GM23338 (cell line): ENCODE data around the gene A2ML1. TPM values are rescaled to one million over a fixed set of nuclear protein-coding genes. Genes with fewer than 3 reads are reported as not detected.

Source experiments
- ATAC-seq: fragments of 200-7000 bp; cut with Tn5 transposase; 3 replicates; pipeline ENCODE4 v1.9.1; 2020
- DNase-seq: peaks from one replicate; pipeline ENCODE4 v3.0.0-alpha.2; 2015; ENCODE audit warnings: low spot score
- H2AFZ ChIP-seq: fragments of 200-600 bp; sonication (generic); 2 replicates; pipeline ENCODE4 v1.8.0; 2016; ENCODE audit warnings: antibody characterized with exemption, mild to moderate bottlenecking, moderate library complexity
- H3F3A ChIP-seq: fragments of 200-600 bp; sonication (generic); replicated peaks from 2 replicates; pipeline ENCODE4 v1.8.0; 2017; ENCODE audit warnings: antibody characterized with exemption, mixed run types, low read depth
- H3K27ac ChIP-seq: fragments of 200-600 bp; sonication (generic); 2 replicates; pipeline ENCODE4 v1.6.1; 2016; ENCODE audit warnings: low read depth
- H3K27me3 ChIP-seq: fragments of 200-600 bp; sonication (generic); 2 replicates; pipeline ENCODE4 v1.8.0; 2016; ENCODE audit warnings: mild to moderate bottlenecking, mixed run types, moderate library complexity; ENCODE audit not compliant: insufficient read depth
- H3K36me3 ChIP-seq: fragments of 200-600 bp; sonication (generic); 2 replicates; pipeline ENCODE4 v1.8.0; 2016; ENCODE audit warnings: mild to moderate bottlenecking; ENCODE audit not compliant: insufficient read depth
- H3K4me1 ChIP-seq: fragments of 200-600 bp; sonication (generic); 2 replicates; pipeline ENCODE4 v1.8.0; 2016; ENCODE audit warnings: mild to moderate bottlenecking, moderate library complexity; ENCODE audit not compliant: insufficient read depth
- H3K4me2 ChIP-seq: fragments of 200-600 bp; sonication (generic); 2 replicates; pipeline ENCODE4 v1.7.1; 2017; ENCODE audit warnings: mixed run types
- H3K4me3 ChIP-seq: fragments of 200-600 bp; sonication (generic); 2 replicates; pipeline ENCODE4 v1.6.1; 2016; ENCODE audit warnings: mixed run types
- H3K79me2 ChIP-seq: fragments of 200-600 bp; sonication (generic); replicated peaks from 2 replicates; pipeline ENCODE4 v1.8.0; 2017; ENCODE audit warnings: mild to moderate bottlenecking; ENCODE audit not compliant: insufficient read depth
- H3K9me2 ChIP-seq: fragments of 200-600 bp; sonication (generic); 2 replicates; pipeline ENCODE4 v1.8.0; 2017; ENCODE audit not compliant: insufficient read depth
- H4K20me1 ChIP-seq: fragments of 200-600 bp; sonication (generic); replicated peaks from 2 replicates; pipeline ENCODE4 v1.8.0; 2017; ENCODE audit warnings: mild to moderate bottlenecking; ENCODE audit not compliant: insufficient read depth
- H3K27ac Mint-ChIP-seq: 2 replicates; pipeline ENCODE4 v1.8.0; 2020; ENCODE audit warnings: inconsistent platforms, mild to moderate bottlenecking, moderate library complexity, mixed read lengths
- H3K27me3 Mint-ChIP-seq: 3 replicates; pipeline ENCODE4 v1.8.0; 2022; ENCODE audit warnings: low read depth, mild to moderate bottlenecking, moderate library complexity, mixed read lengths, inconsistent platforms; ENCODE audit not compliant: insufficient read depth, poor library complexity
- H3K36me3 Mint-ChIP-seq: 3 replicates; pipeline ENCODE4 v1.8.0; 2021; ENCODE audit warnings: low read depth, mild to moderate bottlenecking, inconsistent platforms, moderate library complexity, mixed read lengths
- H3K4me1 Mint-ChIP-seq: 3 replicates; pipeline ENCODE4 v1.8.0; 2020; ENCODE audit warnings: mild to moderate bottlenecking, inconsistent platforms, mixed read lengths
- H3K4me3 Mint-ChIP-seq: 3 replicates; pipeline ENCODE4 v1.8.0; 2021; ENCODE audit warnings: moderate library complexity, mild to moderate bottlenecking, inconsistent platforms, mixed read lengths
- H3K9me3 Mint-ChIP-seq: 3 replicates; pipeline ENCODE4 v1.8.0; 2020; ENCODE audit warnings: moderate library complexity, mild to moderate bottlenecking, inconsistent platforms, mixed read lengths
- CREB1 ChIP-seq: fragments of 250-450 bp; sonication (Bioruptor Pico); IDR thresholded peaks from 2 replicates; pipeline ENCODE4 v1.5.0; 2020; ENCODE audit warnings: low read depth, mild to moderate bottlenecking, moderate library complexity
- CTCF ChIP-seq, 2 experiments: fragments of 200-600 bp in 1 of 2; sonication (generic) in 1 of 2; conservative IDR thresholded peaks; 2 replicates each; pipeline versions ENCODE4 v1.5.1 to v1.6.1; 2016 to 2017; ENCODE audit warnings: antibody characterized with exemption in 2 of 2, low read depth in 2 of 2, mild to moderate bottlenecking in 2 of 2, moderate library complexity in 1 of 2
- EZH2 ChIP-seq: fragments of 200-600 bp; sonication (generic); IDR thresholded peaks from one replicate; pipeline ENCODE4 v1.8.0; 2017; ENCODE audit warnings: antibody characterized with exemption, mild to moderate bottlenecking, low read depth; ENCODE audit not compliant: unreplicated experiment
- NANOG ChIP-seq: IDR thresholded peaks from 2 replicates; pipeline ENCODE4 v1.6.1; 2016; ENCODE audit warnings: antibody characterized with exemption, borderline replicate concordance
- ZNF331 ChIP-seq: fragments of 250-450 bp; sonication (Bioruptor Pico); IDR thresholded peaks from 2 replicates; pipeline ENCODE4 v1.5.0; 2020; ENCODE audit warnings: low read depth, mild to moderate bottlenecking, moderate library complexity
- polyA plus RNA-seq: library from polyadenylated mRNA; unstranded; fragments of >200 nt; fragmentation: Nextera tagmentation; extraction: Ambion mirVana; gene quantifications from 2 replicates; pipeline ENCODE4 v1.2.1, GENCODE V29; 2016
- total RNA-seq: library from RNA; depleted of rRNA; stranded (reverse); fragments of >200 nt; shearing (Covaris generic); gene quantifications from 2 replicates; pipeline ENCODE4 v1.2.3, GENCODE V29; 2014
- TF ChIP-seq, protein P1 (sequence below): fragments of 250-450 bp; sonication (Bioruptor Pico); IDR thresholded peaks from 2 replicates; pipeline ENCODE4 v1.5.0; 2020; ENCODE audit warnings: mild to moderate bottlenecking, moderate library complexity
- TF ChIP-seq, protein P2 (sequence below): IDR thresholded peaks from 2 replicates; pipeline ENCODE4 v1.6.1; 2016; ENCODE audit warnings: antibody characterized with exemption
- TF ChIP-seq, protein P3 (sequence below): IDR thresholded peaks from one replicate; pipeline ENCODE4 v1.6.1; 2018; ENCODE audit warnings: antibody characterized with exemption; ENCODE audit not compliant: unreplicated experiment

Gene A2ML1
- total and polyA plus RNA-seq, 2 experiments from 2014 or later = 3.8 to 6.0 TPM

DNA sequence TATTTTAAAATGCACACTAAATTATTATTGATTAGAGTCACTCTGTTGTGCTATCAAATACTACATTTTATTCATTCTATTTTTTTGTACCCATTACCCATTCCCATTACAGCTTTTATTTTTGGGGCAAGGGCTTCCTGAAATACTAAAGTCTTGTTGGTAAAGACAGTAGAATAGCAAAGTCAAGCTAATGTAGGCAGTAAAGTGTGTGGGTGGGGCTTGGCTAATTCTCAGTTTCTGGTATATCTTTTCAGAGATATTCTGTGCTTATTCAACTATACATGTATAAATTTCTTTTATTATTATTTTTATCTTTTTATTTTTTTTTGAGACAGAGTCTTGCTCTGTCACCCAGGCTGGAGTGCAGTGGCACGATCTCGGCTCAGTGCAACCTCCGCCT, 69.6 kb downstream of the A2ML1 start (continued):
- TF ChIP-seq, protein P1, sequence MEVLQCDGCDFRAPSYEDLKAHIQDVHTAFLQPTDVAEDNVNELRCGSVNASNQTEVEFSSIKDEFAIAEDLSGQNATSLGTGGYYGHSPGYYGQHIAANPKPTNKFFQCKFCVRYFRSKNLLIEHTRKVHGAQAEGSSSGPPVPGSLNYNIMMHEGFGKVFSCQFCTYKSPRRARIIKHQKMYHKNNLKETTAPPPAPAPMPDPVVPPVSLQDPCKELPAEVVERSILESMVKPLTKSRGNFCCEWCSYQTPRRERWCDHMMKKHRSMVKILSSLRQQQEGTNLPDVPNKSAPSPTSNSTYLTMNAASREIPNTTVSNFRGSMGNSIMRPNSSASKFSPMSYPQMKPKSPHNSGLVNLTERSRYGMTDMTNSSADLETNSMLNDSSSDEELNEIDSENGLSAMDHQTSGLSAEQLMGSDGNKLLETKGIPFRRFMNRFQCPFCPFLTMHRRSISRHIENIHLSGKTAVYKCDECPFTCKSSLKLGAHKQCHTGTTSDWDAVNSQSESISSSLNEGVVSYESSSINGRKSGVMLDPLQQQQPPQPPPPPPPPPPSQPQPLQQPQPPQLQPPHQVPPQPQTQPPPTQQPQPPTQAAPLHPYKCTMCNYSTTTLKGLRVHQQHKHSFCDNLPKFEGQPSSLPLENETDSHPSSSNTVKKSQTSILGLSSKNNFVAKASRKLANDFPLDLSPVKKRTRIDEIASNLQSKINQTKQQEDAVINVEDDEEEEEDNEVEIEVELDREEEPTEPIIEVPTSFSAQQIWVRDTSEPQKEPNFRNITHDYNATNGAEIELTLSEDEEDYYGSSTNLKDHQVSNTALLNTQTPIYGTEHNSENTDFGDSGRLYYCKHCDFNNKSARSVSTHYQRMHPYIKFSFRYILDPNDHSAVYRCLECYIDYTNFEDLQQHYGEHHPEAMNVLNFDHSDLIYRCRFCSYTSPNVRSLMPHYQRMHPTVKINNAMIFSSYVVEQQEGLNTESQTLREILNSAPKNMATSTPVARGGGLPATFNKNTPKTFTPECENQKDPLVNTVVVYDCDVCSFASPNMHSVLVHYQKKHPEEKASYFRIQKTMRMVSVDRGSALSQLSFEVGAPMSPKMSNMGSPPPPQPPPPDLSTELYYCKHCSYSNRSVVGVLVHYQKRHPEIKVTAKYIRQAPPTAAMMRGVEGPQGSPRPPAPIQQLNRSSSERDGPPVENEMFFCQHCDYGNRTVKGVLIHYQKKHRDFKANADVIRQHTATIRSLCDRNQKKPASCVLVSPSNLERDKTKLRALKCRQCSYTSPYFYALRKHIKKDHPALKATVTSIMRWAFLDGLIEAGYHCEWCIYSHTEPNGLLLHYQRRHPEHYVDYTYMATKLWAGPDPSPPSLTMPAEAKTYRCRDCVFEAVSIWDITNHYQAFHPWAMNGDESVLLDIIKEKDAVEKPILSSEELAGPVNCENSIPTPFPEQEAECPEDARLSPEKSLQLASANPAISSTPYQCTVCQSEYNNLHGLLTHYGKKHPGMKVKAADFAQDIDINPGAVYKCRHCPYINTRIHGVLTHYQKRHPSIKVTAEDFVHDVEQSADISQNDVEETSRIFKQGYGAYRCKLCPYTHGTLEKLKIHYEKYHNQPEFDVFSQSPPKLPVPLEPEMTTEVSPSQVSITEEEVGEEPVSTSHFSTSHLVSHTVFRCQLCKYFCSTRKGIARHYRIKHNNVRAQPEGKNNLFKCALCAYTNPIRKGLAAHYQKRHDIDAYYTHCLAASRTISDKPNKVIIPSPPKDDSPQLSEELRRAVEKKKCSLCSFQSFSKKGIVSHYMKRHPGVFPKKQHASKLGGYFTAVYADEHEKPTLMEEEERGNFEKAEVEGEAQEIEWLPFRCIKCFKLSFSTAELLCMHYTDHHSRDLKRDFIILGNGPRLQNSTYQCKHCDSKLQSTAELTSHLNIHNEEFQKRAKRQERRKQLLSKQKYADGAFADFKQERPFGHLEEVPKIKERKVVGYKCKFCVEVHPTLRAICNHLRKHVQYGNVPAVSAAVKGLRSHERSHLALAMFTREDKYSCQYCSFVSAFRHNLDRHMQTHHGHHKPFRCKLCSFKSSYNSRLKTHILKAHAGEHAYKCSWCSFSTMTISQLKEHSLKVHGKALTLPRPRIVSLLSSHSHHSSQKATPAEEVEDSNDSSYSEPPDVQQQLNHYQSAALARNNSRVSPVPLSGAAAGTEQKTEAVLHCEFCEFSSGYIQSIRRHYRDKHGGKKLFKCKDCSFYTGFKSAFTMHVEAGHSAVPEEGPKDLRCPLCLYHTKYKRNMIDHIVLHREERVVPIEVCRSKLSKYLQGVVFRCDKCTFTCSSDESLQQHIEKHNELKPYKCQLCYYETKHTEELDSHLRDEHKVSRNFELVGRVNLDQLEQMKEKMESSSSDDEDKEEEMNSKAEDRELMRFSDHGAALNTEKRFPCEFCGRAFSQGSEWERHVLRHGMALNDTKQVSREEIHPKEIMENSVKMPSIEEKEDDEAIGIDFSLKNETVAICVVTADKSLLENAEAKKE (CRISPR knock-in tag) = no peak
- TF ChIP-seq CTCF (conservative IDR thresholded peaks at IDR 0.05; ENCODE audit: low read depth in 2 of 2) (no peak), CREB1 (CRISPR knock-in tag) (no peak)
- TF ChIP-seq, protein P2, sequence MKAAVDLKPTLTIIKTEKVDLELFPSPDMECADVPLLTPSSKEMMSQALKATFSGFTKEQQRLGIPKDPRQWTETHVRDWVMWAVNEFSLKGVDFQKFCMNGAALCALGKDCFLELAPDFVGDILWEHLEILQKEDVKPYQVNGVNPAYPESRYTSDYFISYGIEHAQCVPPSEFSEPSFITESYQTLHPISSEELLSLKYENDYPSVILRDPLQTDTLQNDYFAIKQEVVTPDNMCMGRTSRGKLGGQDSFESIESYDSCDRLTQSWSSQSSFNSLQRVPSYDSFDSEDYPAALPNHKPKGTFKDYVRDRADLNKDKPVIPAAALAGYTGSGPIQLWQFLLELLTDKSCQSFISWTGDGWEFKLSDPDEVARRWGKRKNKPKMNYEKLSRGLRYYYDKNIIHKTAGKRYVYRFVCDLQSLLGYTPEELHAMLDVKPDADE = no peak

- H2AFZ ChIP-seq = no peak overlapping the region
- H3K79me2 ChIP-seq = no peaks in the 10 kb centered on the region
- H3K4me3 ChIP-seq = no peak overlapping the region
- no peak overlapping the region for H3K4me2 ChIP-seq
- H3K27ac ChIP-seq = no peak overlapping the region
- no peaks in the 10 kb centered on the region for H3F3A ChIP-seq
- no peaks in the 10 kb centered on the region for H3K9me2 ChIP-seq
- H3K27me3 ChIP-seq = no peaks in the 10 kb centered on the region
- H3K9me3 Mint-ChIP-seq = peaks cover 20% of the 10 kb centered on the region
- peaks cover 27% of the 10 kb centered on the region for H3K36me3 Mint-ChIP-seq
- peaks cover 7% of the 10 kb centered on the region for H3K4me1 ChIP-seq
- H3K4me3 Mint-ChIP-seq = no peak overlapping the region
- H3K36me3 ChIP-seq = no peaks in the 10 kb centered on the region
- DNase-seq (no peak), ATAC-seq (no peak)
- peaks cover 11% of the 10 kb centered on the region; the same call in 2 of the 3 replicates for H3K4me1 Mint-ChIP-seq
- no peaks in the 10 kb centered on the region for H4K20me1 ChIP-seq
- H3K27me3 Mint-ChIP-seq = peaks cover 4% of the 10 kb centered on the region
- H3K27ac Mint-ChIP-seq = no peak overlapping the region
- TF ChIP-seq, protein P2 = no peak
- TF ChIP-seq EZH2 = no peak
- no peak for TF ChIP-seq NANOG
- TF ChIP-seq ZNF331 (CRISPR knock-in tag) = no peak
- TF ChIP-seq, protein P3, sequence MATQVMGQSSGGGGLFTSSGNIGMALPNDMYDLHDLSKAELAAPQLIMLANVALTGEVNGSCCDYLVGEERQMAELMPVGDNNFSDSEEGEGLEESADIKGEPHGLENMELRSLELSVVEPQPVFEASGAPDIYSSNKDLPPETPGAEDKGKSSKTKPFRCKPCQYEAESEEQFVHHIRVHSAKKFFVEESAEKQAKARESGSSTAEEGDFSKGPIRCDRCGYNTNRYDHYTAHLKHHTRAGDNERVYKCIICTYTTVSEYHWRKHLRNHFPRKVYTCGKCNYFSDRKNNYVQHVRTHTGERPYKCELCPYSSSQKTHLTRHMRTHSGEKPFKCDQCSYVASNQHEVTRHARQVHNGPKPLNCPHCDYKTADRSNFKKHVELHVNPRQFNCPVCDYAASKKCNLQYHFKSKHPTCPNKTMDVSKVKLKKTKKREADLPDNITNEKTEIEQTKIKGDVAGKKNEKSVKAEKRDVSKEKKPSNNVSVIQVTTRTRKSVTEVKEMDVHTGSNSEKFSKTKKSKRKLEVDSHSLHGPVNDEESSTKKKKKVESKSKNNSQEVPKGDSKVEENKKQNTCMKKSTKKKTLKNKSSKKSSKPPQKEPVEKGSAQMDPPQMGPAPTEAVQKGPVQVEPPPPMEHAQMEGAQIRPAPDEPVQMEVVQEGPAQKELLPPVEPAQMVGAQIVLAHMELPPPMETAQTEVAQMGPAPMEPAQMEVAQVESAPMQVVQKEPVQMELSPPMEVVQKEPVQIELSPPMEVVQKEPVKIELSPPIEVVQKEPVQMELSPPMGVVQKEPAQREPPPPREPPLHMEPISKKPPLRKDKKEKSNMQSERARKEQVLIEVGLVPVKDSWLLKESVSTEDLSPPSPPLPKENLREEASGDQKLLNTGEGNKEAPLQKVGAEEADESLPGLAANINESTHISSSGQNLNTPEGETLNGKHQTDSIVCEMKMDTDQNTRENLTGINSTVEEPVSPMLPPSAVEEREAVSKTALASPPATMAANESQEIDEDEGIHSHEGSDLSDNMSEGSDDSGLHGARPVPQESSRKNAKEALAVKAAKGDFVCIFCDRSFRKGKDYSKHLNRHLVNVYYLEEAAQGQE = no peak
- TF ChIP-seq CREB1 (CRISPR knock-in tag) = no peak
Measured at GRCh38 chr12:8894378-8894777, 72.0 kb downstream of the A2ML1 start.
